ENCODE data around the gene GRB10.

DNA sequence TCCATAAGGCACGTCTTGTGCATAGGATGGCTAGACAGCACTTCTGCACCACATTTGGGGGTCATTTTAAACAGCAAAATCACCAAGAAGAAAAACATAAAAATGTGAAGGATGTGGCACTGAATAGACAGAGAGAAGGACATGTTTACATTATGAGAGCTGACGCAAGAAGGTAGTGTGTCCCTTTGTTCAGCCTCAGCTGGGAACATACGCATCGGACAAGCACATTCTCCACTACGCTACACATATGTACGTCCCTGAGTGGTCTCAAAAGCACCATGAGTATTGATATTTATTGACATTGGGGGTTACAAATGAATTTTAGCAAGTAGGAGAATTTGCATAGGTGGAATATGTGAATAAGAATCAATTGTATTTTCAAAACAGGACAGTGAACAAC, 237.7 kb downstream of the GRB10 start:
- no peak for TF ChIP-seq CEBPB (IDR thresholded peaks at IDR 0.05)
- TF ChIP-seq, protein P1, sequence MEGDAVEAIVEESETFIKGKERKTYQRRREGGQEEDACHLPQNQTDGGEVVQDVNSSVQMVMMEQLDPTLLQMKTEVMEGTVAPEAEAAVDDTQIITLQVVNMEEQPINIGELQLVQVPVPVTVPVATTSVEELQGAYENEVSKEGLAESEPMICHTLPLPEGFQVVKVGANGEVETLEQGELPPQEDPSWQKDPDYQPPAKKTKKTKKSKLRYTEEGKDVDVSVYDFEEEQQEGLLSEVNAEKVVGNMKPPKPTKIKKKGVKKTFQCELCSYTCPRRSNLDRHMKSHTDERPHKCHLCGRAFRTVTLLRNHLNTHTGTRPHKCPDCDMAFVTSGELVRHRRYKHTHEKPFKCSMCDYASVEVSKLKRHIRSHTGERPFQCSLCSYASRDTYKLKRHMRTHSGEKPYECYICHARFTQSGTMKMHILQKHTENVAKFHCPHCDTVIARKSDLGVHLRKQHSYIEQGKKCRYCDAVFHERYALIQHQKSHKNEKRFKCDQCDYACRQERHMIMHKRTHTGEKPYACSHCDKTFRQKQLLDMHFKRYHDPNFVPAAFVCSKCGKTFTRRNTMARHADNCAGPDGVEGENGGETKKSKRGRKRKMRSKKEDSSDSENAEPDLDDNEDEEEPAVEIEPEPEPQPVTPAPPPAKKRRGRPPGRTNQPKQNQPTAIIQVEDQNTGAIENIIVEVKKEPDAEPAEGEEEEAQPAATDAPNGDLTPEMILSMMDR (IDR thresholded peaks at IDR 0.05), result no peak
- no peak for TF ChIP-seq TP53 (CRISPR knock-in tag; IDR thresholded peaks at IDR 0.05)
- TF ChIP-seq, protein P2, sequence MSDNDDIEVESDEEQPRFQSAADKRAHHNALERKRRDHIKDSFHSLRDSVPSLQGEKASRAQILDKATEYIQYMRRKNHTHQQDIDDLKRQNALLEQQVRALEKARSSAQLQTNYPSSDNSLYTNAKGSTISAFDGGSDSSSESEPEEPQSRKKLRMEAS (IDR thresholded peaks at IDR 0.05), result no peak
- TF ChIP-seq POLR2A (IDR thresholded peaks at IDR 0.05; ENCODE audit: low read length), result no peak

Data from A549 (cell line).